ENCODE measurements around the gene PIEZO1.

The PIEZO1 gene

GRCh38 chr16:88699180-88699579, 85.8 kb downstream of the PIEZO1 start:
- DNase-seq: no peak

GRCh38 chr16:88698646-88699045, 86.4 kb downstream of the PIEZO1 start:
- DNase-seq: no peak

GRCh38 chr16:88697831-88698615, 87.0 kb downstream of the PIEZO1 start:
- DNase-seq: no peak

- no peak for DNase-seq
Measured at GRCh38 chr16:88697116-88697830, 87.7 kb downstream of the PIEZO1 start.

GRCh38 chr16:88696441-88696840, 88.6 kb downstream of the PIEZO1 start:
- DNase-seq: no peak

GRCh38 chr16:88695753-88696152, 89.3 kb downstream of the PIEZO1 start:
- DNase-seq: no peak

GRCh38 chr16:88695218-88695617, 89.8 kb downstream of the PIEZO1 start:
- DNase-seq: no peak

GRCh38 chr16:88694221-88695087, 90.6 kb downstream of the PIEZO1 start:
- no peak for DNase-seq

- no peak for DNase-seq
Measured at GRCh38 chr16:88693420-88694177, 91.4 kb downstream of the PIEZO1 start.

GRCh38 chr16:88692861-88693260, 92.2 kb downstream of the PIEZO1 start:
- no peak for DNase-seq

GRCh38 chr16:88691924-88692560, 93.0 kb downstream of the PIEZO1 start:
- no peak for DNase-seq

GRCh38 chr16:88691129-88691813, 93.7 kb downstream of the PIEZO1 start:
- DNase-seq: no peak

GRCh38 chr16:88690341-88691128, 94.5 kb downstream of the PIEZO1 start:
- no peak for DNase-seq

GRCh38 chr16:88688013-88688778, 96.8 kb downstream of the PIEZO1 start:
- peak; percentile 79 for DNase-seq

GRCh38 chr16:88687676-88688012, 97.4 kb downstream of the PIEZO1 start:
- DNase-seq: no peak

- no peak for DNase-seq
Measured at GRCh38 chr16:88687254-88687576, 97.8 kb downstream of the PIEZO1 start.

- peak; percentile 82 for DNase-seq
Measured at GRCh38 chr16:88686439-88687253, 98.4 kb downstream of the PIEZO1 start, which contains the start of gene SNAI3. TSS of gene SNAI3 (minus strand) at chr16:88686507. CDS start at chr16:88686406, 101 bp downstream.

GRCh38 chr16:88686062-88686438, 99.0 kb downstream of the PIEZO1 start:
- DNase-seq: peak; percentile 65
